BE2C (cell line): ENCODE measurements around the gene MAP6D1.

Experiments
- DNase-seq: peaks from one replicate; pipeline ENCODE4 v3.0.0-alpha.2; 2020
- H3K27me3 ChIP-seq: fragments of 250-450 bp; sonication (Bioruptor Pico); 2 replicates; pipeline ENCODE4 v1.5.1; 2020; ENCODE audit warnings: mild to moderate bottlenecking
- H3K36me3 ChIP-seq: fragments of 250-450 bp; sonication (Bioruptor Pico); 2 replicates; pipeline ENCODE4 v1.5.1; 2020; ENCODE audit warnings: mild to moderate bottlenecking
- H3K4me1 ChIP-seq: fragments of 250-450 bp; sonication (Bioruptor Pico); 2 replicates; pipeline ENCODE4 v1.5.1; 2020
- H3K4me3 ChIP-seq: 2 replicates; pipeline ENCODE4 v1.5.1; 2011; ENCODE audit warnings: low read depth, low read length
- H3K9me3 ChIP-seq: fragments of 250-450 bp; sonication (Bioruptor Pico); 2 replicates; pipeline ENCODE4 v1.5.1; 2020
- TF ChIP-seq, protein P1 (sequence below): IDR thresholded peaks from 2 replicates; pipeline ENCODE4 v1.5.1; 2012; ENCODE audit warnings: mild to moderate bottlenecking, low read depth, low read length

MAP6D1 gene

DNA sequence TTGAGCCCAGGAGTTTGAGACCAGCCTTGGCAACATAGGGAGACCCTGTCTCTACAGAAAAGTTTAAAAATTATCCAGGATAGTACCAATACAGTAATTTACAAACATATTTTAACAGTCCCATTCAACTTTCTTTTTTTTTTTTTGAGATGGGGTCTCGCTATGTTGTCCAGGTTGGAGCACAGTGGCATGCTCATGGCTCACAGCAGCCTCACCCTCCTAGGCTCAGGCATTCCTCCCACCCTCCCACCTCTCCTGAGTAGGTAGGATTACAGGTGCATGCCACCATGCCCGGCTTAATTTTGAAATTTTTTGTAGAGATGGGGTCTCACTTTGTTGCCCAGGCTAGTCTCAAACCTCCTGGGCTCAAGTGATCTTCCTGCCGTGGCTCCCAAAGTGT, 12.5 kb upstream of the MAP6D1 start:
- Histone ChIP-seq H3K36me3 (peaks cover 64% of the 10 kb centered on the region), H3K4me1 (no peaks in the 10 kb centered on the region), H3K9me3 (no peaks in the 10 kb centered on the region), H3K4me3 (no peak overlapping the region), H3K27me3 (no peaks in the 10 kb centered on the region)
- TF ChIP-seq, protein P1, sequence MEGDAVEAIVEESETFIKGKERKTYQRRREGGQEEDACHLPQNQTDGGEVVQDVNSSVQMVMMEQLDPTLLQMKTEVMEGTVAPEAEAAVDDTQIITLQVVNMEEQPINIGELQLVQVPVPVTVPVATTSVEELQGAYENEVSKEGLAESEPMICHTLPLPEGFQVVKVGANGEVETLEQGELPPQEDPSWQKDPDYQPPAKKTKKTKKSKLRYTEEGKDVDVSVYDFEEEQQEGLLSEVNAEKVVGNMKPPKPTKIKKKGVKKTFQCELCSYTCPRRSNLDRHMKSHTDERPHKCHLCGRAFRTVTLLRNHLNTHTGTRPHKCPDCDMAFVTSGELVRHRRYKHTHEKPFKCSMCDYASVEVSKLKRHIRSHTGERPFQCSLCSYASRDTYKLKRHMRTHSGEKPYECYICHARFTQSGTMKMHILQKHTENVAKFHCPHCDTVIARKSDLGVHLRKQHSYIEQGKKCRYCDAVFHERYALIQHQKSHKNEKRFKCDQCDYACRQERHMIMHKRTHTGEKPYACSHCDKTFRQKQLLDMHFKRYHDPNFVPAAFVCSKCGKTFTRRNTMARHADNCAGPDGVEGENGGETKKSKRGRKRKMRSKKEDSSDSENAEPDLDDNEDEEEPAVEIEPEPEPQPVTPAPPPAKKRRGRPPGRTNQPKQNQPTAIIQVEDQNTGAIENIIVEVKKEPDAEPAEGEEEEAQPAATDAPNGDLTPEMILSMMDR = no peak
- DNase-seq = no peak

GRCh38 chr3:183837390-183837789, 12.0 kb upstream of the MAP6D1 start:
- peaks cover 68% of the 10 kb centered on the region for H3K36me3 ChIP-seq
- no peak overlapping the region for H3K4me3 ChIP-seq
- no peak for DNase-seq
- H3K27me3 ChIP-seq = no peaks in the 10 kb centered on the region
- TF ChIP-seq, protein P1 = no peak
- no peaks in the 10 kb centered on the region for H3K9me3 ChIP-seq
- H3K4me1 ChIP-seq = no peaks in the 10 kb centered on the region

DNA sequence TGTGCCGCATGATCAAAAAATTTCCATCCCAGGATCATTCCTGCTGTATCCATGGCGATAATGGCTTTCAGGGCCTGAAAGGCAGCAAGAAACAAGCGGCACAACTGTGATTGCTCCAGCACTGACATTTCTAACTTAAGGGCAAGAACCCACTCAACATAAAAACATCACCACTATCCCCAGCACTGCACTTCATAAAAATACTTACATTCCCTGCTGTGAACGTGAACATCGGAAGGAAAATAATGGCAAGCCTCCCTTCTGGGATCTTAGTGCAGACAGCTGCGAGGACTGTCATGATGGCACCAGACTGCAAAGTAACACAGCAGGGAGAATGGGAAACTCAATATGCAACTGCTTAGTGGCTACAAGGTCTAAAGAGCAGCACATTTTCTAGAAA, 8.1 kb upstream of the MAP6D1 start:
- TF ChIP-seq, protein P1 = no peak
- Histone ChIP-seq H3K36me3 (peaks cover 40% of the 10 kb centered on the region), H3K27me3 (no peaks in the 10 kb centered on the region), H3K9me3 (no peaks in the 10 kb centered on the region), H3K4me3 (no peak overlapping the region), H3K4me1 (no peaks in the 10 kb centered on the region)
- DNase-seq = no peak

DNA sequence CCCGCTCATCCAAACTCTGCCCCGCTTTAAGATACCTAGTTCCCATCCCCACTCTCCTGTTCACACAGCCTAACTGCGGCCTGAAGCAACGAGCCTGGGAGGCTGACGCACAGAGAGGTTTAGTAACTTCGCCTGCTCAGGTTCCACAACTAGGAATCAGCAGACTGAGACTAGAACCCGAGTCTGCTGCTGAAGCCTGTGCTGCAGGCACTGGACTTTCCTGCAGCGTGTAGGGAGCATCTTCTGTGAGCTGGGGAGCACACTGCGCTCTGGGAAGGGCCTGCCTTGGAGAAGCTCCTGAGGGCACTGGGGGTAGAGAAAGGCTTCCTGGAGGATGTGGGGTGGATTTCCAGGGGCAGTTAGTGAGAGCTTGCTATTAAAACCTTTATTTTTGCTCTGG, 4.8 kb upstream of the MAP6D1 start:
- H3K4me1 ChIP-seq = no peaks in the 10 kb centered on the region
- TF ChIP-seq, protein P1 = no peak
- no peak overlapping the region for H3K4me3 ChIP-seq
- no peak for DNase-seq
- no peaks in the 10 kb centered on the region for H3K27me3 ChIP-seq
- H3K36me3 ChIP-seq = peaks cover 22% of the 10 kb centered on the region
- H3K9me3 ChIP-seq = no peaks in the 10 kb centered on the region

GRCh38 chr3:183829466-183829865, 4.1 kb upstream of the MAP6D1 start:
- H3K36me3 ChIP-seq = peaks cover 22% of the 10 kb centered on the region
- H3K4me3 ChIP-seq = no peak overlapping the region
- no peak for DNase-seq
- TF ChIP-seq, protein P1 = no peak
- no peaks in the 10 kb centered on the region for H3K9me3 ChIP-seq
- H3K4me1 ChIP-seq = no peaks in the 10 kb centered on the region
- no peaks in the 10 kb centered on the region for H3K27me3 ChIP-seq

- TF ChIP-seq, protein P1 = no peak
- H3K4me1 ChIP-seq = peaks cover 6% of the 10 kb centered on the region; the same call in 1 of the 2 replicates
- H3K4me3 ChIP-seq = no peak overlapping the region
- H3K9me3 ChIP-seq = no peaks in the 10 kb centered on the region
- peaks cover 13% of the 10 kb centered on the region for H3K36me3 ChIP-seq
- H3K27me3 ChIP-seq = no peaks in the 10 kb centered on the region
- no peak for DNase-seq
Measured at GRCh38 chr3:183828538-183828870, 3.1 kb upstream of the MAP6D1 start.
